Stimulated activated CD8-positive, alpha-beta memory T cell treated with anti-CD3 and anti-CD28 coated beads, Interleukin-12 subunit alpha, Interleukin-12 subunit beta, amount 100 ng/mL, for 1 hour (primary cell): Measurements from ENCODE around the gene HCST.

Experiments
- DNase-seq: peaks from one replicate; pipeline ENCODE4 v3.0.0-alpha.2; 2020; ENCODE audit warnings: low read depth

HCST gene

GRCh38 chr19:35937345-35938281 is 35.3 kb downstream of the HCST start:
- no peak for DNase-seq

- no peak for DNase-seq
Observed at GRCh38 chr19:35938282-35939224, 36.2 kb downstream of the HCST start.

- DNase-seq = no peak
Observed at GRCh38 chr19:35939307-35940077, 37.2 kb downstream of the HCST start.

- no peak for DNase-seq
Observed at GRCh38 chr19:35940078-35940775, 37.9 kb downstream of the HCST start.

- DNase-seq = no peak
Observed at GRCh38 chr19:35940839-35941238, 38.5 kb downstream of the HCST start.

- DNase-seq = no peak
Observed at GRCh38 chr19:35942235-35942634, 39.9 kb downstream of the HCST start.

GRCh38 chr19:35943321-35944301 is 41.3 kb downstream of the HCST start:
- no peak for DNase-seq

- no peak for DNase-seq
Observed at GRCh38 chr19:35944556-35944955, 42.2 kb downstream of the HCST start.

GRCh38 chr19:35945121-35945790 is 42.9 kb downstream of the HCST start:
- DNase-seq = no peak

GRCh38 chr19:35946203-35946602 is 43.9 kb downstream of the HCST start:
- no peak for DNase-seq

GRCh38 chr19:35949131-35949530 is 46.8 kb downstream of the HCST start:
- DNase-seq = no peak
